Smooth muscle cell (in vitro differentiated cells): Measurements from ENCODE around the gene EIF4G3. TPM values are rescaled to one million over a fixed set of nuclear protein-coding genes. Genes with fewer than 3 reads are reported as not detected.

Source experiments
- DNase-seq: peaks from one replicate; lab custom pipeline; 2025; ENCODE audit not compliant: unreplicated experiment; lab: John Stamatoyannopoulos, UW
- H2AFZ ChIP-seq: fragments of 200-600 bp; sonication (generic); 2 replicates; pipeline ENCODE4 v1.6.0; 2016; ENCODE audit warnings: antibody characterized with exemption, low read depth, mild to moderate bottlenecking
- H3F3A ChIP-seq: fragments of 200-600 bp; sonication (generic); 2 replicates; pipeline ENCODE4 v1.6.0; 2017; ENCODE audit warnings: antibody characterized with exemption, low read depth
- H3K27ac ChIP-seq: fragments of 200-600 bp; sonication (generic); 2 replicates; pipeline ENCODE4 v1.5.1; 2016; ENCODE audit warnings: low read depth, mild to moderate bottlenecking
- H3K27me3 ChIP-seq: fragments of 200-600 bp; sonication (generic); 2 replicates; pipeline ENCODE4 v1.6.1; 2016; ENCODE audit warnings: low read depth, mild to moderate bottlenecking
- H3K36me3 ChIP-seq: fragments of 200-600 bp; sonication (generic); 2 replicates; pipeline ENCODE4 v1.5.1; 2016; ENCODE audit warnings: low read depth
- H3K4me1 ChIP-seq: fragments of 200-600 bp; sonication (generic); 2 replicates; pipeline ENCODE4 v1.5.1; 2016; ENCODE audit warnings: low read depth
- H3K4me2 ChIP-seq: fragments of 200-600 bp; sonication (generic); 2 replicates; pipeline ENCODE4 v1.6.0; 2016; ENCODE audit warnings: mild to moderate bottlenecking
- H3K4me3 ChIP-seq: fragments of 200-600 bp; sonication (generic); 2 replicates; pipeline ENCODE4 v1.5.1; 2016; ENCODE audit warnings: mild to moderate bottlenecking
- H3K79me2 ChIP-seq: fragments of 200-600 bp; sonication (generic); 2 replicates; pipeline ENCODE4 v1.6.0; 2016; ENCODE audit warnings: low read depth, mild to moderate bottlenecking
- H3K9ac ChIP-seq: fragments of 200-600 bp; sonication (generic); 2 replicates; pipeline ENCODE4 v1.6.0; 2016; ENCODE audit warnings: low read depth
- H3K9me3 ChIP-seq: fragments of 200-600 bp; sonication (generic); replicated peaks from 2 replicates; pipeline ENCODE4 v1.5.1; 2016; ENCODE audit warnings: low read depth
- H4K20me1 ChIP-seq: fragments of 200-600 bp; sonication (generic); 2 replicates; pipeline ENCODE4 v1.6.0; 2016; ENCODE audit warnings: low read depth
- WGBS: methylation state at CpG from one replicate; pipeline ENCODE4 v1.1.7; 2016; ENCODE audit warnings: low lambda C conversion rate; 5-methylcytosine and 5-hydroxymethylcytosine counted together
- polyA plus RNA-seq: library from polyadenylated mRNA; unstranded; fragments of >200 nt; fragmentation: Nextera tagmentation; extraction: Ambion mirVana; gene quantifications from 2 replicates; pipeline ENCODE4 v1.2.1, GENCODE V29; 2016
- total RNA-seq: library from RNA; depleted of rRNA; stranded (reverse); fragments of >200 nt; gene quantifications from 2 replicates; pipeline ENCODE4 v1.2.3, GENCODE V29; 2014
- TF ChIP-seq, protein P1 (sequence below): fragments of 200-600 bp; sonication (generic); IDR thresholded peaks from 2 replicates; pipeline ENCODE4 v1.5.1; 2017; ENCODE audit warnings: borderline replicate concordance, mild to moderate bottlenecking, antibody characterized with exemption; ENCODE audit not compliant: insufficient read depth, poor library complexity, severe bottlenecking

Gene EIF4G3
- total and polyA plus RNA-seq, 2 experiments from 2014 or later, result 31.5 to 49.5 TPM

- Histone ChIP-seq H3K36me3 (no peaks in the 10 kb centered on the region), H3K9ac (no peak overlapping the region), H3F3A (no peaks in the 10 kb centered on the region), H3K27me3 (no peaks in the 10 kb centered on the region), H4K20me1 (peaks cover 29% of the 10 kb centered on the region), H3K4me3 (no peak overlapping the region), H3K27ac (peak overlapping the region; percentile 29), H3K4me2 (peak overlapping the region; percentile 16), H3K79me2 (peaks cover 18% of the 10 kb centered on the region), H2AFZ (no peak overlapping the region), H3K9me3 (no peaks in the 10 kb centered on the region), H3K4me1 (no peaks in the 10 kb centered on the region)
- TF ChIP-seq, protein P1, sequence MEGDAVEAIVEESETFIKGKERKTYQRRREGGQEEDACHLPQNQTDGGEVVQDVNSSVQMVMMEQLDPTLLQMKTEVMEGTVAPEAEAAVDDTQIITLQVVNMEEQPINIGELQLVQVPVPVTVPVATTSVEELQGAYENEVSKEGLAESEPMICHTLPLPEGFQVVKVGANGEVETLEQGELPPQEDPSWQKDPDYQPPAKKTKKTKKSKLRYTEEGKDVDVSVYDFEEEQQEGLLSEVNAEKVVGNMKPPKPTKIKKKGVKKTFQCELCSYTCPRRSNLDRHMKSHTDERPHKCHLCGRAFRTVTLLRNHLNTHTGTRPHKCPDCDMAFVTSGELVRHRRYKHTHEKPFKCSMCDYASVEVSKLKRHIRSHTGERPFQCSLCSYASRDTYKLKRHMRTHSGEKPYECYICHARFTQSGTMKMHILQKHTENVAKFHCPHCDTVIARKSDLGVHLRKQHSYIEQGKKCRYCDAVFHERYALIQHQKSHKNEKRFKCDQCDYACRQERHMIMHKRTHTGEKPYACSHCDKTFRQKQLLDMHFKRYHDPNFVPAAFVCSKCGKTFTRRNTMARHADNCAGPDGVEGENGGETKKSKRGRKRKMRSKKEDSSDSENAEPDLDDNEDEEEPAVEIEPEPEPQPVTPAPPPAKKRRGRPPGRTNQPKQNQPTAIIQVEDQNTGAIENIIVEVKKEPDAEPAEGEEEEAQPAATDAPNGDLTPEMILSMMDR, result peak; percentile 25
- DNase-seq, result no peak
Measured at GRCh38 chr1:20981915-20982314, 194.8 kb downstream of the EIF4G3 start.

DNA sequence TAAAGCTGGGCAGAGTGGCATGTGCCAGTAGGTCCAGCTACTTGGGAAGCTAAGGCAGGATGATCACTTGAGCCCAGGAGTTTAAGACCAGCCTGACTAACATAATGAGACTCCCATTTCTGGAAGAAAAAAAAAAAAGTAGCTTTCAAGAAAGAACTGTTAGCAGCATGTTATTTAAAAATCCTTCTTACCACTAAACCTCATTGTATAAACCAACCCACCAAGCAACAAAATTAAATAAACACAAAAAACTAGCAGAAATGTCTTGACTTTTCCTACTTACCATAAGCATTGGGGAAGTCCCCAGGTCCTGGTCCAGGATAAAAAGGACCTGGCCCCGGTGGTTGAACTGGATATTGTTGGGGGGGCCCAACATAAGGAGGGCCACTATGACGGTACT, 196.6 kb downstream of the EIF4G3 start:
- Histone ChIP-seq H3K27ac (no peak overlapping the region), H3K9ac (no peak overlapping the region), H3K79me2 (peaks cover 5% of the 10 kb centered on the region), H3K4me1 (no peaks in the 10 kb centered on the region), H3K27me3 (no peaks in the 10 kb centered on the region), H3K4me2 (no peak overlapping the region), H4K20me1 (peaks cover 16% of the 10 kb centered on the region), H3K36me3 (no peaks in the 10 kb centered on the region), H3K9me3 (no peaks in the 10 kb centered on the region), H2AFZ (no peak overlapping the region), H3F3A (no peaks in the 10 kb centered on the region), H3K4me3 (no peak overlapping the region)
- 84% methylated on average over 2 of the region's 2 CpGs for WGBS
- DNase-seq, result no peak
- TF ChIP-seq, protein P1, result no peak

DNA sequence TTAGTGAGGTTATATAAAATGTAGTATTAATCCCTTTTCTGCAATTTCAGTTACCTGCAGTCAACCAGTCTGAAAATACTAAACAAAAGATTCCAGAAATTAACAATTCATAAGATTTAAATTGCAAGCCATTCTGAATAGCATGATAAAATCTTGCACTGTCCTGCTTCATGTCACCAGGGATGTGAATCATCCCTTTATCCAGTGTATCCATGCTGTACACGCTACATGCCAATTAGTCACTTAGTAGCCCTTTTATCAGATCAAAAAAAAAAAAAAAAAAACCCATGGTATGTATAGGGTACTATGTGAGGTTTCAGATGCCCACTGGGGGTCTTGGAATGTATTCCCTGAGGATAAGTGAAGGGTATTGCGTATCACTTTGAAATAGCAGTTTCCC, 198.3 kb downstream of the EIF4G3 start:
- H3K27ac ChIP-seq, result peak overlapping the region; percentile 25
- H3K4me3 ChIP-seq, result no peak overlapping the region
- no peaks in the 10 kb centered on the region for H3K4me1 ChIP-seq
- no peak for DNase-seq
- no peak overlapping the region for H3K4me2 ChIP-seq
- peaks cover 23% of the 10 kb centered on the region for H4K20me1 ChIP-seq
- 59% methylated on average over 2 of the region's 2 CpGs for WGBS
- no peaks in the 10 kb centered on the region for H3K36me3 ChIP-seq
- no peak overlapping the region for H3K9ac ChIP-seq
- peaks cover 7% of the 10 kb centered on the region for H3F3A ChIP-seq
- TF ChIP-seq, protein P1, result no peak
- H3K27me3 ChIP-seq, result no peaks in the 10 kb centered on the region
- H3K9me3 ChIP-seq, result no peaks in the 10 kb centered on the region
- no peak overlapping the region for H2AFZ ChIP-seq
- H3K79me2 ChIP-seq, result peaks cover 5% of the 10 kb centered on the region

DNA sequence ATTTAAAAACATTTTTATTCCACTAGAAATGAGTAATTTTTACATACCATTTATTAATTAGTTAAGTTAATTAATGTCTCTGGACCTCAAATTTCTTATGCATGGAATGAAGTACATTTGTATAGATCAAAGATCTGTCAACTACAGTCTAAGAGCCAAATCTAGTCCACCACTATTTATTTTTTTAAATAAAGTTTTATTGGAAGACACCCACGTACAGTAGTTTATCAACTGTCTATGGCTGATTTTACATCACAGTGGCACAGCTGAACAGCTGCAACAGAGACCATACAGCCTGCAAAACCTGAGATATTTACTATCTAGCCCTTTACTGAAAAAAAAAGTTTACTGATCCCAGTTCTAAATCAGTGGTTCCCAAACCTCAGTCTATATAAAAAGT, 201.0 kb downstream of the EIF4G3 start:
- TF ChIP-seq, protein P1, result no peak
- Histone ChIP-seq H3F3A (peaks cover 7% of the 10 kb centered on the region), H3K9ac (no peak overlapping the region), H3K9me3 (no peaks in the 10 kb centered on the region), H4K20me1 (peaks cover 10% of the 10 kb centered on the region), H3K27me3 (no peaks in the 10 kb centered on the region), H2AFZ (no peak overlapping the region), H3K36me3 (peaks cover 14% of the 10 kb centered on the region), H3K4me1 (no peaks in the 10 kb centered on the region), H3K79me2 (no peaks in the 10 kb centered on the region), H3K4me3 (no peak overlapping the region), H3K27ac (no peak overlapping the region), H3K4me2 (no peak overlapping the region)
- no peak for DNase-seq
- WGBS, result 76% methylated on average over 1 of the region's 1 CpG
